Activated T-cell treated with anti-CD3 and anti-CD28 coated beads, Interleukin-2, amount 50 U/mL, for 4 hours (primary cell): Measurements from ENCODE around the gene ICOS. TPM values are rescaled to one million over a fixed set of nuclear protein-coding genes. Genes with fewer than 3 reads are reported as not detected.

Experiments
- ATAC-seq, 2 donors: fragments of 200-7000 bp; cut with Tn5 transposase; one replicate each; pipeline ENCODE4 v1.10.0; 2021
- DNase-seq: peaks from one replicate; pipeline ENCODE4 v3.0.0-alpha.2; 2020
- H3K27me3 Mint-ChIP-seq: one replicate; pipeline ENCODE4 v1.8.0; 2021; ENCODE audit warnings: low read depth, mixed read lengths
- H3K36me3 Mint-ChIP-seq: one replicate; pipeline ENCODE4 v1.8.0; 2022; ENCODE audit warnings: mixed read lengths; ENCODE audit not compliant: insufficient read depth
- H3K4me1 Mint-ChIP-seq: one replicate; pipeline ENCODE4 v1.8.0; 2021; ENCODE audit warnings: low read depth, mixed read lengths
- H3K4me3 Mint-ChIP-seq: one replicate; pipeline ENCODE4 v1.8.0; 2021; ENCODE audit warnings: mild to moderate bottlenecking, moderate library complexity, mixed read lengths
- H3K9me3 Mint-ChIP-seq: one replicate; pipeline ENCODE4 v1.8.0; 2021; ENCODE audit warnings: mixed read lengths
- total RNA-seq, 3 donors: library from RNA; stranded (reverse); gene quantifications; one replicate each; pipeline ENCODE4 v1.2.1, GENCODE V29; 2021

ICOS gene
- total RNA-seq, 3 donors from 2014 or later, result 161 to 213 (median 177) TPM

GRCh38 chr2:203997481-203997880 lies 60.9 kb downstream of the ICOS start:
- ATAC-seq (peak; percentile 31 to 33), DNase-seq (no peak)
- peak overlapping the region; percentile 39 for H3K4me3 Mint-ChIP-seq
- H3K27me3 Mint-ChIP-seq, result no peaks in the 10 kb centered on the region
- no peaks in the 10 kb centered on the region for H3K9me3 Mint-ChIP-seq
- H3K36me3 Mint-ChIP-seq, result peaks cover 3% of the 10 kb centered on the region
- H3K4me1 Mint-ChIP-seq, result peaks cover 62% of the 10 kb centered on the region

GRCh38 chr2:203997980-203998809 lies 61.6 kb downstream of the ICOS start:
- no peaks in the 10 kb centered on the region for H3K9me3 Mint-ChIP-seq
- DNase-seq, result no peak
- H3K4me3 Mint-ChIP-seq, result peak overlapping the region; percentile 39
- peaks cover 69% of the 10 kb centered on the region for H3K4me1 Mint-ChIP-seq
- no peaks in the 10 kb centered on the region for H3K27me3 Mint-ChIP-seq
- ATAC-seq, result peak; percentile 79 to 83
- peaks cover 3% of the 10 kb centered on the region for H3K36me3 Mint-ChIP-seq

GRCh38 chr2:203999835-204000234 lies 63.3 kb downstream of the ICOS start:
- H3K27me3 Mint-ChIP-seq, result no peaks in the 10 kb centered on the region
- H3K4me3 Mint-ChIP-seq, result no peak overlapping the region
- H3K9me3 Mint-ChIP-seq, result no peaks in the 10 kb centered on the region
- ATAC-seq, result no peak
- peaks cover 3% of the 10 kb centered on the region for H3K36me3 Mint-ChIP-seq
- no peak for DNase-seq
- peaks cover 84% of the 10 kb centered on the region for H3K4me1 Mint-ChIP-seq

GRCh38 chr2:204000446-204000845 lies 63.9 kb downstream of the ICOS start:
- Mint-ChIP-seq H3K4me3 (no peak overlapping the region), H3K4me1 (peaks cover 88% of the 10 kb centered on the region), H3K9me3 (no peaks in the 10 kb centered on the region), H3K27me3 (no peaks in the 10 kb centered on the region), H3K36me3 (no peaks in the 10 kb centered on the region)
- DNase-seq (no peak), ATAC-seq (no peak)

- ATAC-seq (no peak), DNase-seq (no peak)
- no peak overlapping the region for H3K4me3 Mint-ChIP-seq
- peaks cover 7% of the 10 kb centered on the region for H3K9me3 Mint-ChIP-seq
- peaks cover 3% of the 10 kb centered on the region for H3K36me3 Mint-ChIP-seq
- H3K27me3 Mint-ChIP-seq, result no peaks in the 10 kb centered on the region
- peaks cover 95% of the 10 kb centered on the region for H3K4me1 Mint-ChIP-seq
Measured at GRCh38 chr2:204003276-204003990, 66.9 kb downstream of the ICOS start.

GRCh38 chr2:204004912-204005311 lies 68.3 kb downstream of the ICOS start:
- H3K36me3 Mint-ChIP-seq, result peaks cover 3% of the 10 kb centered on the region
- DNase-seq, result no peak
- peaks cover 85% of the 10 kb centered on the region for H3K4me1 Mint-ChIP-seq
- H3K4me3 Mint-ChIP-seq, result no peak overlapping the region
- H3K9me3 Mint-ChIP-seq, result peaks cover 7% of the 10 kb centered on the region
- no peaks in the 10 kb centered on the region for H3K27me3 Mint-ChIP-seq
- ATAC-seq, result peak; percentile 70 to 78

- peaks cover 85% of the 10 kb centered on the region for H3K4me1 Mint-ChIP-seq
- no peaks in the 10 kb centered on the region for H3K27me3 Mint-ChIP-seq
- peaks cover 3% of the 10 kb centered on the region for H3K36me3 Mint-ChIP-seq
- no peak for DNase-seq
- peaks cover 7% of the 10 kb centered on the region for H3K9me3 Mint-ChIP-seq
- H3K4me3 Mint-ChIP-seq, result no peak overlapping the region
- ATAC-seq, result peak; percentile 46 to 47
Measured at GRCh38 chr2:204005940-204006721, 69.6 kb downstream of the ICOS start.

- peaks cover 3% of the 10 kb centered on the region for H3K36me3 Mint-ChIP-seq
- ATAC-seq (no peak), DNase-seq (no peak)
- peaks cover 69% of the 10 kb centered on the region for H3K4me1 Mint-ChIP-seq
- no peaks in the 10 kb centered on the region for H3K27me3 Mint-ChIP-seq
- H3K9me3 Mint-ChIP-seq, result peaks cover 7% of the 10 kb centered on the region
- no peak overlapping the region for H3K4me3 Mint-ChIP-seq
Measured at GRCh38 chr2:204008352-204008751, 71.8 kb downstream of the ICOS start.

GRCh38 chr2:204010628-204011560 lies 74.3 kb downstream of the ICOS start:
- Mint-ChIP-seq H3K27me3 (no peaks in the 10 kb centered on the region), H3K36me3 (peaks cover 3% of the 10 kb centered on the region), H3K4me3 (no peak overlapping the region), H3K4me1 (peaks cover 57% of the 10 kb centered on the region), H3K9me3 (peaks cover 8% of the 10 kb centered on the region)
- DNase-seq (no peak), ATAC-seq (peak in 1 of 2 donors; percentile 29)

Other genes with a start within 250 kb of the ICOS start
- gene CD28, start 230.1 kb upstream of the ICOS start, total RNA-seq, result 100 to 1,000 TPM in 2 of 3 donors, 10 to 100 TPM in 1; 78.3 to 124 (median 124) TPM
- 100 to 1,000 TPM; 221 to 307 (median 278) TPM for gene CTLA4, start 69.0 kb upstream of the ICOS start, total RNA-seq